Neural cell (in vitro differentiated cells): ENCODE data around the gene GGA2. TPM values are rescaled to one million over a fixed set of nuclear protein-coding genes. Genes with fewer than 3 reads are reported as not detected.

ENCODE experiments used
- H2AFZ ChIP-seq: fragments of 200-600, 300-800 bp; sonication (generic), shearing (Covaris generic); 2 replicates; pipeline ENCODE4 v1.6.0; 2014; ENCODE audit warnings: low read depth, mild to moderate bottlenecking, antibody characterized with exemption, low read length, moderate library complexity
- H3F3A ChIP-seq: fragments of 200-600 bp; shearing (Covaris generic); 2 replicates; pipeline ENCODE4 v1.6.1; 2016; ENCODE audit warnings: mild to moderate bottlenecking, moderate library complexity, mixed read lengths, antibody characterized with exemption, low read length; ENCODE audit not compliant: insufficient read depth, poor library complexity, severe bottlenecking
- H3K27ac ChIP-seq: fragments of 200-600, 300-800 bp; sonication (generic), shearing (Covaris generic); 2 replicates; pipeline ENCODE4 v1.5.1; 2014; ENCODE audit warnings: mild to moderate bottlenecking, low read length, moderate library complexity
- H3K27me3 ChIP-seq: fragments of 300-800, 200-600 bp; sonication (generic), shearing (Covaris generic); 2 replicates; pipeline ENCODE4 v1.6.0; 2014; ENCODE audit warnings: mild to moderate bottlenecking, low read depth, low read length, moderate library complexity; ENCODE audit not compliant: insufficient read depth
- H3K36me3 ChIP-seq: fragments of 300-800, 200-600 bp; sonication (generic), shearing (Covaris generic); 2 replicates; pipeline ENCODE4 v1.5.1; 2014; ENCODE audit warnings: mild to moderate bottlenecking, antibody characterized with exemption, low read length, moderate library complexity; ENCODE audit not compliant: insufficient read depth
- H3K4me2 ChIP-seq: fragments of 300-800, 200-600 bp; sonication (generic), shearing (Covaris generic); 2 replicates; pipeline ENCODE4 v1.6.0; 2014; ENCODE audit warnings: mild to moderate bottlenecking, low read length
- H3K4me3 ChIP-seq: fragments of 300-800, 200-600 bp; sonication (generic), shearing (Covaris generic); 2 replicates; pipeline ENCODE4 v1.5.1; 2014; ENCODE audit warnings: mild to moderate bottlenecking, low read length, moderate library complexity
- H3K79me2 ChIP-seq: fragments of 200-600 bp; shearing (Covaris generic); replicated peaks from 2 replicates; pipeline ENCODE4 v1.6.0; 2014; ENCODE audit warnings: mild to moderate bottlenecking, low read length, moderate library complexity; ENCODE audit not compliant: insufficient read depth
- H3K9ac ChIP-seq: fragments of 300-800, 200-600 bp; sonication (generic), shearing (Covaris generic); 2 replicates; pipeline ENCODE4 v1.6.1; 2016; ENCODE audit warnings: mild to moderate bottlenecking, low read length, mixed read lengths
- H3K9me2 ChIP-seq: fragments of 200-600 bp; shearing (Covaris generic); 2 replicates; pipeline ENCODE4 v1.6.1; 2016; ENCODE audit warnings: mild to moderate bottlenecking, low read length, mixed read lengths; ENCODE audit not compliant: insufficient read depth
- H3K9me3 ChIP-seq: fragments of 200-600, 300-800 bp; sonication (generic), shearing (Covaris generic); 2 replicates; pipeline ENCODE4 v1.6.1; 2016; ENCODE audit warnings: mild to moderate bottlenecking, mixed run types, low read length, moderate library complexity, mixed read lengths
- H4K20me1 ChIP-seq: fragments of 200-600 bp; shearing (Covaris generic); 2 replicates; pipeline ENCODE4 v1.6.1; 2016; ENCODE audit warnings: mild to moderate bottlenecking, mixed run types; ENCODE audit not compliant: insufficient read depth
- EP300 ChIP-seq: fragments of 450-650 bp; conservative IDR thresholded peaks from 2 replicates; pipeline ENCODE4 v1.6.1; 2014; ENCODE audit warnings: antibody characterized with exemption, mild to moderate bottlenecking, moderate library complexity; ENCODE audit not compliant: poor library complexity, severe bottlenecking
- EZH2 ChIP-seq: fragments of 200-600, 300-800 bp; shearing (Covaris generic), sonication (generic); IDR thresholded peaks from 2 replicates; pipeline ENCODE4 v1.6.1; 2014; ENCODE audit warnings: antibody characterized with exemption, low read length, borderline replicate concordance, mild to moderate bottlenecking; ENCODE audit not compliant: insufficient read depth, poor library complexity, severe bottlenecking
- MXI1 ChIP-seq: fragments of 450-650 bp; conservative IDR thresholded peaks from 2 replicates; pipeline ENCODE4 v1.6.1; 2014; ENCODE audit warnings: antibody characterized with exemption, mild to moderate bottlenecking; ENCODE audit not compliant: poor library complexity, severe bottlenecking
- POLR2AphosphoS5 ChIP-seq: IDR thresholded peaks from 2 replicates; pipeline ENCODE4 v1.6.1; 2012
- RAD21 ChIP-seq: fragments of 450-650 bp; conservative IDR thresholded peaks from 2 replicates; pipeline ENCODE4 v1.6.1; 2014; ENCODE audit warnings: antibody characterized with exemption, mild to moderate bottlenecking, moderate library complexity
- SMC3 ChIP-seq: fragments of 450-650 bp; conservative IDR thresholded peaks from 2 replicates; pipeline ENCODE4 v1.6.1; 2014; ENCODE audit warnings: antibody characterized with exemption, mild to moderate bottlenecking, moderate library complexity; ENCODE audit not compliant: poor library complexity
- TAF1 ChIP-seq: IDR thresholded peaks from 2 replicates; pipeline ENCODE4 v1.6.1; 2012; ENCODE audit warnings: low read depth
- polyA plus RNA-seq: library from polyadenylated mRNA; depleted of rRNA; stranded (reverse); fragments of >200 nt; gene quantifications from 2 replicates; pipeline ENCODE4 v1.2.3, GENCODE V29; 2014
- TF ChIP-seq, protein P1 (sequence below): fragments of 450-650 bp; IDR thresholded peaks from 2 replicates; pipeline ENCODE4 v1.5.1; 2014; ENCODE audit warnings: antibody characterized with exemption, mild to moderate bottlenecking, moderate library complexity; ENCODE audit not compliant: poor library complexity, severe bottlenecking
- TF ChIP-seq, protein P2 (sequence below): IDR thresholded peaks from 2 replicates; pipeline ENCODE4 v1.6.1; 2012; ENCODE audit warnings: borderline replicate concordance

Gene GGA2
- polyA plus RNA-seq, 1 donor from 2014 or later: 36.8 TPM

DNA sequence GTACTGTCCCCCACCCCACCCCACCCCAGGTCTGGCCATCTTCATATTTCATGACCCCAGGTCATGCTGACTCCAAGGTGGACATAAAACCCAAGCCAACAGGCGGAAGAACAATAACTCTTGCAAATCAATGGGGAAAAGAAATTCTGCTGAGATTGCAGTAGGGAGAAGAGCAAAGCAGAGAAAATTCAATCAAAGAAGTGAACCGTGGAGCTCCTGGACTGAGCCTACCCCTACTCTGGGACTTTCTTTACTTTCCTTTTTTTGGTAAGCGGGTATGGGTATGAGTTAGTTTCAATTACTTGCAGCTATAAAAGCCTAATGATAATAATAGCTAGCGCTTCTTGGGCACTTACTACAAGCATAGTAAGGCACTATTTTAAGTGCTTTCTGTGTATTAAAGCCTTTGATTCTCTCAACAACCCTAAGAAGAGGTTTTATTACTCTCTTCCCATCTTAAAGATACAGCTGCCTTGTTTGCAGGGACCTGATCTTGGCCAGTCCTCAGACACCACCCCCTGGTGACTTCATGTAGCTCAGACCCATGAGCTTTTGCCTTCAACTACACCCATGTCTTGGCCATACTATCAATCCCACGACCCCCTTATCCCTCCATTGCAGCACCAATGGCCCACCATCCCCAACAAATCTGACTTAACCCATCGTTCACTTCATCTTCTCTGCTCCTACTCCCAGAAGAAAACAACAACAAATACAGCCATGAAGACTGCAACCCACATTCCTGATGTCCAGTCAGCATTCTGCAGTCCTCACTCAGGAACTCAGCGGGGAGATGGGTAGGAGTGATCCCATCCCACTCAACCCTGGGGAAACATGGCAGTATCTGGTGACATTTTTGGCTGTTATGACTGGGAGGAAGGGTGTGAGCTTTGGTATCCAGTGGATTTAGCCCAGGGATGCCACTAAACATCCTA lies 4.4 kb downstream of the GGA2 start:
- Histone ChIP-seq H4K20me1 (no peaks in the 10 kb centered on the region), H3F3A (peaks cover 3% of the 10 kb centered on the region), H3K9me2 (no peaks in the 10 kb centered on the region), H2AFZ (no peak overlapping the region), H3K4me3 (no peak overlapping the region), H3K27ac (no peak overlapping the region), H3K36me3 (no peaks in the 10 kb centered on the region), H3K27me3 (no peaks in the 10 kb centered on the region), H3K9ac (no peak overlapping the region), H3K79me2 (peaks cover 48% of the 10 kb centered on the region), H3K4me2 (no peak overlapping the region), H3K9me3 (no peaks in the 10 kb centered on the region)
- TF ChIP-seq EZH2 (no peak), TAF1 (no peak), RAD21 (no peak), MXI1 (no peak), EP300 (no peak), SMC3 (no peak), POLR2AphosphoS5 (no peak)
- TF ChIP-seq, protein P1, sequence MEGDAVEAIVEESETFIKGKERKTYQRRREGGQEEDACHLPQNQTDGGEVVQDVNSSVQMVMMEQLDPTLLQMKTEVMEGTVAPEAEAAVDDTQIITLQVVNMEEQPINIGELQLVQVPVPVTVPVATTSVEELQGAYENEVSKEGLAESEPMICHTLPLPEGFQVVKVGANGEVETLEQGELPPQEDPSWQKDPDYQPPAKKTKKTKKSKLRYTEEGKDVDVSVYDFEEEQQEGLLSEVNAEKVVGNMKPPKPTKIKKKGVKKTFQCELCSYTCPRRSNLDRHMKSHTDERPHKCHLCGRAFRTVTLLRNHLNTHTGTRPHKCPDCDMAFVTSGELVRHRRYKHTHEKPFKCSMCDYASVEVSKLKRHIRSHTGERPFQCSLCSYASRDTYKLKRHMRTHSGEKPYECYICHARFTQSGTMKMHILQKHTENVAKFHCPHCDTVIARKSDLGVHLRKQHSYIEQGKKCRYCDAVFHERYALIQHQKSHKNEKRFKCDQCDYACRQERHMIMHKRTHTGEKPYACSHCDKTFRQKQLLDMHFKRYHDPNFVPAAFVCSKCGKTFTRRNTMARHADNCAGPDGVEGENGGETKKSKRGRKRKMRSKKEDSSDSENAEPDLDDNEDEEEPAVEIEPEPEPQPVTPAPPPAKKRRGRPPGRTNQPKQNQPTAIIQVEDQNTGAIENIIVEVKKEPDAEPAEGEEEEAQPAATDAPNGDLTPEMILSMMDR: no peak
- TF ChIP-seq, protein P2, sequence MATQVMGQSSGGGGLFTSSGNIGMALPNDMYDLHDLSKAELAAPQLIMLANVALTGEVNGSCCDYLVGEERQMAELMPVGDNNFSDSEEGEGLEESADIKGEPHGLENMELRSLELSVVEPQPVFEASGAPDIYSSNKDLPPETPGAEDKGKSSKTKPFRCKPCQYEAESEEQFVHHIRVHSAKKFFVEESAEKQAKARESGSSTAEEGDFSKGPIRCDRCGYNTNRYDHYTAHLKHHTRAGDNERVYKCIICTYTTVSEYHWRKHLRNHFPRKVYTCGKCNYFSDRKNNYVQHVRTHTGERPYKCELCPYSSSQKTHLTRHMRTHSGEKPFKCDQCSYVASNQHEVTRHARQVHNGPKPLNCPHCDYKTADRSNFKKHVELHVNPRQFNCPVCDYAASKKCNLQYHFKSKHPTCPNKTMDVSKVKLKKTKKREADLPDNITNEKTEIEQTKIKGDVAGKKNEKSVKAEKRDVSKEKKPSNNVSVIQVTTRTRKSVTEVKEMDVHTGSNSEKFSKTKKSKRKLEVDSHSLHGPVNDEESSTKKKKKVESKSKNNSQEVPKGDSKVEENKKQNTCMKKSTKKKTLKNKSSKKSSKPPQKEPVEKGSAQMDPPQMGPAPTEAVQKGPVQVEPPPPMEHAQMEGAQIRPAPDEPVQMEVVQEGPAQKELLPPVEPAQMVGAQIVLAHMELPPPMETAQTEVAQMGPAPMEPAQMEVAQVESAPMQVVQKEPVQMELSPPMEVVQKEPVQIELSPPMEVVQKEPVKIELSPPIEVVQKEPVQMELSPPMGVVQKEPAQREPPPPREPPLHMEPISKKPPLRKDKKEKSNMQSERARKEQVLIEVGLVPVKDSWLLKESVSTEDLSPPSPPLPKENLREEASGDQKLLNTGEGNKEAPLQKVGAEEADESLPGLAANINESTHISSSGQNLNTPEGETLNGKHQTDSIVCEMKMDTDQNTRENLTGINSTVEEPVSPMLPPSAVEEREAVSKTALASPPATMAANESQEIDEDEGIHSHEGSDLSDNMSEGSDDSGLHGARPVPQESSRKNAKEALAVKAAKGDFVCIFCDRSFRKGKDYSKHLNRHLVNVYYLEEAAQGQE: no peak

DNA sequence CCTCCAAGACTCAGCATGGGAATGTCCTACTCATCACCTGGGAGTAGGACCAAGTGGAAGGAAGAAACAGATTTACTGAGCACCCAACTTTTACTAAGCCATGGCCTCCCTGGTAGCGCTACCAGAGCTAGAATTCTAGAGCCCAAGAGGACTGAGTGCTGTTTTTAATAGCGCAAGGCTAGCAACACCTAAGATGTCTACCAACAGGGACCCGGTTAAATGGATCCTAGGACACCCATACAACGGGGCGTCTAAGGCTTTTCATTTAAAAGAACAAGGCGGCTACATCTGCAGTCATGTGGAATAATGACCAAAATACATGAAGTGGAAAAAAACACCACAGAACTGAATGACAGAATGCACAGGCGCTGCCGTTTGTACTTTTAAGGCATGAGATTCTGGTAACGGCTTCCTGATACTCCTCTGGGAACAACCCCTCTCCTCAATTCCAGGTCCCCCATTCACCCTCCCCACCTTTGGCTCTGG lies 5.1 kb downstream of the GGA2 start:
- no peak overlapping the region for H2AFZ ChIP-seq
- peaks cover 3% of the 10 kb centered on the region for H3F3A ChIP-seq
- H3K79me2 ChIP-seq: peaks cover 49% of the 10 kb centered on the region
- peak overlapping the region; percentile 23 for H3K4me3 ChIP-seq
- H3K4me2 ChIP-seq: no peak overlapping the region
- no peaks in the 10 kb centered on the region for H3K36me3 ChIP-seq
- H3K27ac ChIP-seq: peak overlapping the region; percentile 16
- no peaks in the 10 kb centered on the region for H3K9me2 ChIP-seq
- no peak overlapping the region for H3K9ac ChIP-seq
- no peaks in the 10 kb centered on the region for H4K20me1 ChIP-seq
- H3K9me3 ChIP-seq: no peaks in the 10 kb centered on the region
- no peaks in the 10 kb centered on the region for H3K27me3 ChIP-seq
- TF ChIP-seq, protein P1: no peak
- no peak for TF ChIP-seq POLR2AphosphoS5
- TF ChIP-seq MXI1: no peak
- TF ChIP-seq TAF1: no peak
- no peak for TF ChIP-seq RAD21
- TF ChIP-seq, protein P2: no peak
- TF ChIP-seq SMC3: no peak
- no peak for TF ChIP-seq EP300
- TF ChIP-seq EZH2: no peak
